ENCODE results near the gene INPP5D. TPM values are rescaled to one million over a fixed set of nuclear protein-coding genes. Genes with fewer than 3 reads are reported as not detected.

Gene INPP5D
- polyA plus RNA-seq, 1 of the 3 experiments (the other 2 are of a cell fraction): 1.3 TPM

- Histone ChIP-seq H4K20me1 (ENCODE audit: insufficient read depth) (no peaks in the 10 kb centered on the region), H3K36me3 (replicated peaks in 1 of 2; ENCODE audit: control insufficient read depth in 1 of 2, insufficient read depth in 2 of 2, low read length in 1 of 2) (no peaks in the 10 kb centered on the region), H3K27me3 (ENCODE audit: insufficient read depth) (no peaks in the 10 kb centered on the region), H2AFZ (ENCODE audit: low read depth) (no peak within 1 kb of the TSS), H3K79me2 (ENCODE audit: insufficient read depth) (no peaks in the 10 kb centered on the region), H3F3A (replicated peaks; ENCODE audit: insufficient read depth) (peaks cover 4% of the 10 kb centered on the region), H3K4me2 (no peak within 1 kb of the TSS), H3K4me3 (ENCODE audit: low read depth in 2 of 2, low read length in 1 of 2) (no peak within 1 kb of the TSS), H3K4me1 (ENCODE audit: control insufficient read depth in 1 of 2, insufficient read depth in 2 of 2, low read depth in 1 of 2, low read length in 1 of 2) (no peaks in the 10 kb centered on the region), H3K27ac (ENCODE audit: low read depth in 2 of 2, low read length in 1 of 2) (no peak within 1 kb of the TSS), H3K9ac (no peak within 1 kb of the TSS), H3K9me3 (no peaks in the 10 kb centered on the region), H3K9me2 (no peaks in the 10 kb centered on the region)
- POLR2A ChIA-PET: no interaction called here
- CTCF ChIA-PET: interaction anchor here (1.3 to 1.7 kb wide), 3 partner anchors 13 to 21 kb away, joined by 4 to 7 read pairs (median 4); no protein-coding TSS in a partner anchor
- 64% methylated on average over 2 of the region's 13 CpGs for WGBS (ENCODE audit: low lambda C conversion rate)
- no peak for TF ChIP-seq MEF2A (IDR thresholded peaks at IDR 0.05; ENCODE audit: borderline replicate concordance, low read depth)
- no peak for TF ChIP-seq ZBTB33 (IDR thresholded peaks at IDR 0.05; ENCODE audit: borderline replicate concordance, low read depth)
- no peak for TF ChIP-seq TCF12 (IDR thresholded peaks at IDR 0.05)
- no peak for TF ChIP-seq MAX (IDR thresholded peaks at IDR 0.05; ENCODE audit: low read depth)
- TF ChIP-seq IRF3 (IDR thresholded peaks at IDR 0.05; ENCODE audit: low read depth, low read length): no peak
- no peak for TF ChIP-seq ELF1 (IDR thresholded peaks at IDR 0.05)
- TF ChIP-seq FOXJ3 (CRISPR knock-in tag; IDR thresholded peaks at IDR 0.05): no peak
- no peak for TF ChIP-seq CTCF (IDR thresholded peaks at IDR 0.05)
- TF ChIP-seq NRF1 (IDR thresholded peaks at IDR 0.05; ENCODE audit: low read depth, low read length): no peak
- TF ChIP-seq RXRA (IDR thresholded peaks at IDR 0.05; ENCODE audit: borderline replicate concordance, low read depth): no peak
- no peak for TF ChIP-seq RCOR1 (IDR thresholded peaks at IDR 0.05; ENCODE audit: low read length)
- TF ChIP-seq PBX3 (IDR thresholded peaks at IDR 0.05): no peak
- TF ChIP-seq NFIC (IDR thresholded peaks at IDR 0.05; ENCODE audit: borderline replicate concordance): no peak
- TF ChIP-seq USF2 (IDR thresholded peaks at IDR 0.05; ENCODE audit: borderline replicate concordance, low read depth, low read length): no peak
- no peak for TF ChIP-seq MXI1 (IDR thresholded peaks at IDR 0.05; ENCODE audit: low read depth, low read length)
- no peak for TF ChIP-seq GABPA (IDR thresholded peaks at IDR 0.05; ENCODE audit: low read depth)
- TF ChIP-seq FOXM1 (IDR thresholded peaks at IDR 0.05; ENCODE audit: low read depth): no peak
- TF ChIP-seq TAF1 (IDR thresholded peaks at IDR 0.05; ENCODE audit: borderline replicate concordance, low read depth, low read length): no peak
- DNase-seq: no peak
Observed at GRCh38 chr2:233032551-233033320, 27.4 kb upstream of the INPP5D start, which contains the start of gene NEU2. TSS of gene NEU2 (plus strand) at chr2:233032672. CDS start at chr2:233032672, 0 bp downstream.
